Stimulated activated CD8-positive, alpha-beta memory T cell treated with anti-CD3 and anti-CD28 coated beads, Interleukin-7, amount 100 ng/mL, for 24 hours (primary cell): Measurements from ENCODE around the gene RAPGEF2.

Experiments
- DNase-seq: peaks from one replicate; pipeline ENCODE4 v3.0.0-alpha.2; 2020; ENCODE audit warnings: low read depth

The RAPGEF2 gene

DNA sequence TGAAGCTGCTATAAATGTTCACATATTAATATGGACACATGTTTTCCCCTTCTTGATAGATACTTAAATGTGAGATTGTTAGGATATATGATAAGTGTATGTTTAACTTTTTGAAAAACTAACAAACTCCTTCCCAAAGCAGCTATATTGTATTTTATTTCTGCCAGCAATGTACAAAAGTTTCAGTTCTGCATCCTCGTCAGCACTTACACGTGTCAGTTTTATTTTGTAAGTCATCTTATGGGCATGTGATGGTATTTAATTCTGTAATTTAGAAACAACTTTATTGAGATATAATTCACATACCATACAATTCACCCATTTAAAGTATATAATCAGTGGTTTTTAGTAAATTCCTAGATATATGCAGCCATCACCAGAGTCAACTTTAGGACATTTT, 31.6 kb downstream of the RAPGEF2 start:
- DNase-seq, result no peak

DNA sequence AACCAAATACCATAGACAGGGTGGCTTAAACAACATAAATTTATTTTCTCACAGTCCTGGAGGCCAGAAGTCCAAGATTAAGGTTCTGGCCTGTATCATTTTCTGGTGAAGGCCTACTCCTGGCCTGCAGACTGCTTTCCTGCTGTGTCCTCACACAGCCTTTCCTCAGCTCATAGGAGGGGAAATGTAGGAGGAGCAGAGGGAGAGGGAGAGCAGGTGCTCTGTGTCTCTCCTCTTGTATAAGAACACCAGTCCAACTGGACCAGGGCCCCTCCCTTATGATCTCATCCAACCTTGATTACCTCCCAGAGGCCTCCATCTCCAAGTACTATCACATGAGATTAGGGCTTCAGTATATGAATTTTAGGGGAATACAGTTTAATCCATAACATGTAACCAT, 34.3 kb downstream of the RAPGEF2 start:
- DNase-seq, result no peak

DNA sequence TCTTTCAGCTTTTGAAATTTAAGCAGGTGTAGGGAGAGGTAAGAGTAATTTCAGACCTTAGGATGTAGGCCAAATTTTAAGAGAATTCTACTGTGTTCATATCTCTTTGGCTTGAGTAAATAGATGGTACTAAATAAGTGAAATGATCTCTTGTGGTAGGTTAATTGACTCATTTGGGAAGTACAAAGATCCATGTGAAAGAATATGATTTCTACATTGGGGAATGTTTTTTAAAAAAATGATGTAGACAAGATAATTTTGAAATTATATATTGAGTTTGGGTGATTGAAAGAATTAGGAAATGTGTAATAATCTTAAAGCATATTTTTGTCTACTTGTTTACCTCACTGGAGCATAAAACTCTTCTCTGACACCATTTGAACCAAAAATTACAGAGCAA, 35.6 kb downstream of the RAPGEF2 start:
- DNase-seq, result no peak

DNA sequence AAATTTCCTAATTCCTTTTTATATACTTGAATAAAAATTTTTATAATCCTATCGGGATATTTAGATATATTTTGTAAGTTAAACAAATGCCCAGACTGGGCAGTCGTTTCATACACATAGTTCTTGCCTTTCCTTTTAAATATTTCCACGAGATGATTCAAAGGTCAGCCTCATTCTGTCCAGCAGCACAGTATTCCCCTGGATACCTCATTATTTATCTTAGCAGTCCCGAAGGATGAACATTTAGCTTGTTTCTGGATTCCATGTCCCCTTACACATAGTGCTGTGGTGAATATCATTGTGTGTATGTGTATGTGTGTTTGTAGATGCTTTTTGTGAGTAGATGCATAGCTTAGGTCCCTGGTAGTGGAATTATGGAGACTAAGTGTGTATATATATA, 38.3 kb downstream of the RAPGEF2 start:
- no peak for DNase-seq

DNA sequence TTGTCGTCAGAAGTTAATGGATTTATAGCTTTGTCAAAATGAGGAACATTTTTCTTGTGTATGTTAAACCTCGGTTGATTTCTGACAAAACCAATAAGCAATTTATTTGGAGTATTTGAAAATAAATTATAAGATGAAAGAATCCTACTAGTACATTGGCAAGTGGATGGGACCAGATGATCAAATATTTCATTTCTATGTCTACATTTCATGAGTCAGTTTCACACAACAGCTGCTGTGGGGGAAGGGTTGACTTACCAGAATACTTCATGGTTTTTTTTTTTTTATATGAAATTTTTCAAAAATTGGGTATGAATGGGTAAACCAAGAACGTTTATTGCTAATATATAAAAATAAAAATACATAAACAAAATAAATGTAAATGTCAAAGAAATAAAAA, 39.4 kb downstream of the RAPGEF2 start:
- no peak for DNase-seq

DNA sequence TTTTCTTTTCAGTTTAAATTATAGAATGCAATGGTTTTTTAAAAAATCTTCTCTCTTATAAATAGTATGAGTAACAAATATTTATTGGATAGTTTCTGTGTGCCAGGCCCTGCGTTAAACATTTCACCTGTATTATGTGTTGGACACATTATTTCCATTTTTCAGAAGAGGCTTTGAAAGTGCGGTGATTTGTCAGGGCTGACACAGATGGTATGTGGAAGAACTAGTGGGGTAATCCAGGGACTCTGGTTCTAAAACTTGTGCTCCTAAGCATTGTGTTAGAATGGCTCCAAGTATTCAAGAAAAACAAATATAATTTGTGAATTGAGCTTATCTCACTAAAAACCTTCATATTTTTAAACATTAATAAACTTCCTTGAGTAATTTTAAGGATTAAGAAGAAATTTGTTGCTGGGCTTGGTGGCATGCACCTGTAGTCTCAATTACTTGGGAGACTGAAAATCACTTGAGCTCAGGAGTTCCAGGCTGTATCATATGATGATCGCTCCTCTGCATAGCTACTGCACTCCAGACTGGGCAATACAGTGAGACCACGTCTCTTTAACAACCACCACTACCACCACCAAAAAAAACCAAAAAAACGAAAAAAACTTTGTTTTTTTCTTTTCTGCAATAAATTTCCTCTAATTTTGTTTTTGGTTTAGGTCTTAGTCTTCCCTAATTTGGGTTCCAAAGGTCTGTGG, 40.0 kb downstream of the RAPGEF2 start:
- no peak for DNase-seq

DNA sequence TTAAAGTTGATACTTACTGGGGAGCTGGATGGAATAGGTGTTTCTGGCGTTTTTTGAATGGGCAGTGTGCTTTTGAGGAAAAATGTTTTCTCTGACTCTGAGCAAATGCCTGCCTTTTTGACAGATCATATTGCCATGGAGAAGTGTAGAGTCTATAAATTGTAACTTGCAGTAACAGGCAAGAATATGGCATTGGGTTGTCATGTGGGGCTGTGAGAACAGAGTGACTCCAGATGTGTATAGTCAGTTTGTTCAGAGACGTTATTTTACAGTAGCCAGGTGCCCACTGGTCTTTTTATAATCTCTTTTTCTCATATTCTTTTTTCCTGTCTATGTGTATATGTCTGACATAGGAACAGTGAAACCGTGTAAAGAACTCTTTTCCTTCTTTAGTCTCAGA, 40.8 kb downstream of the RAPGEF2 start:
- no peak for DNase-seq

DNA sequence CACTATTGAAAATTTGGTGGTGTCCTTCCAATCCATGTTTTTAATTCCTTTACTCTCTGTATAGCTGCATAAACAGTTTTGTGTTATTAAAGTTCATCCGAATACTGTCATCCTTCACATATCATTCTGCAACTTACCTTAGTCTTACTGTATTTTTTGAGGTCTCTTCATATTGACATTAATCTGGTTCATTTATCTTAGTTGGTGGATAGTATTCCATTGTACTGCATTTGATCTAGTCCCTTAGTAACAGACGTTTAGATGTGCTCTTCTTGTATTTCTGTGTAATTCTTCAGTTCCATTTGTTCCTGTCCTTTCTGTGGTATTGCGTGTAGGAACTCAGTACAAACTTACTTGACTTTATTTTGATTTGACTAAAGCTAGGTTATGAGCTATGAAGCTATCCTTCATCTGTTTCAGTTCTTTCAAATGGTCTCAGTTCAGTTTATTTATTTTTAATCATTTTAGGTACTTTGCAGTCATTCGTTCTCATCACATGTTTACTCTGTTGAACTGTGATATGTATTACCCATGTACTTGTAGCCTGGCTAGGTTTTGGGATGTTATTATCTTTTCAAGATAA, 41.3 kb downstream of the RAPGEF2 start:
- no peak for DNase-seq

DNA sequence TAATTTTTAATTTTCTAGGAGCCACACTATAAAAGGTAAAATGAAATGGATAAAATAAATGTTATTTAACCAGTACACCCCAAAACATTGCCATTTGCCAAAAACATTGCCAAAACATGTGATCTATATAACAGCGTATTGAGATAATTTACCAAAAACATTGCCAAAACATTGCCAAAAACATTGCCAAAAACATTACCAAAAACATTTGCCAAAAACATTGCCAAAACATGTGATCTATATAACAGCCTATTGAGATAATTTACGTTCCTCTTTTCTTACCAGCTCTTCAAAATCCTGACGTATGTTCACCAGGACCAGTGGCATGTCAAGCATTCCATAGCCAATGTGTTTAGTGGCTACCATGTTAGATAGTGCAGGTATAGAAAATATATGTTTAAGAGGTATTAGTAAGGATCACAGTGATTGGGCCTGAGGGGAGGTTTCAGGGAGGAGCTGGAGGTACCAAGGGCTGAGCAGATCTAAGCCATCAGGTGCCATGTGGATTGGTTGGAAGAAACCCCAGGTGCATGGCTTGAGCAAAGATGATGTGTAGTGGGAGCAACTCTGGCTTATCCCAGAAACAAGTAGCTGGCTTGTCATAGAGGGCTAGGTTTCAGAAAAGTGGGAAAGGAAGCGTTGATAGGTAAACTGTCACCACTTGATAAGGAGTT, 42.6 kb downstream of the RAPGEF2 start:
- no peak for DNase-seq

DNA sequence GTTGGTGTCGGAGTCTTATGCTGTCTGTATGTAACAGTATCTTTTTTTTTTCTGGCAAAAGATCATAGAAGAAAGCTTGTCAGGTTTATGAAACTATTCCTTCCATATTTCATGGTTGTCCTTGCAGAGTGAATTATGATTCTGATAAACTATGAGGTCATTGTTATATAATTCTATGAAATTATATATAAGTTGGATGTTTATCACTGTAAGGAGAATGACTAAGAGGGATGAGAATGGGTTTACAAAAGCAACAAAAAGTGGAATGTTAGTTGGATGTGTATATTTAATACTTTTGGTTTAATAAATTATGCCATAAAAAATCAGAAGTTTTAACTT, 43.1 kb downstream of the RAPGEF2 start:
- no peak for DNase-seq

DNA sequence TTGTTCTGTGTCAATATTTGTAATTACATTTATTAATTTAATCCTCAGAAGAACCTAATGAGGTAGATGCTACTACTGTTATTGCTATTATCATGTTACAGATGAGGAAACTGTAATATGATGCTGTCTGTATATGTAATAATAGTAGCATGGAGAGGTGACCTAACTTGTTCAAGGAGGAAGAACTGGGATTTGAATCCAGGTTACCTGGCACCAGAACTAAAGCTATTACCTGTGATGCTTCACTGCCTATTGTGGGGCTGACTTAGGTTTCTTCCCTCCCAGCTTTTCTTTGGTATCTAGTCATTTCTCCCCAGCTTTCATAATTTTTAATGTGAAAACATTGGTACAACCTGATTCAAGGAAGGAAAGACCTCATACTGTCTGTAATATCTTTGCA, 43.6 kb downstream of the RAPGEF2 start:
- no peak for DNase-seq

DNA sequence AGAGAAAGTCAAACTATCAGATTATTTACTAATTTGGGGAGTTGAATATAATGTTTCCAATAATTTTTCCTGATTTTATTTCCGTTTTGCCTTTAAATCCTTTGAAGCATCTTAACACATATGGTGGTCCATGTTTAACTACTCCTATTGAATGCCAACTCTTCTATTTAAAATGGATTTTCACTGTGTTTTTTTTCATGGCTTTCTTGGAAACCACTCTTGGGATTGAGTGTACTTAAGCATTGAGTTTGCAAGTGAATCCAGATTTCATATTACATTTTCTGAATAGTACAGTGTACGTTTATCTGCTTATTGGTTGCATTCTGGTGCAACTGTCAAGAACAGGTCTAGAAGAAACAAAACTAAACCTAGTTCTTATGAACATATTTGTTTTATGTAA, 45.6 kb downstream of the RAPGEF2 start:
- no peak for DNase-seq

DNA sequence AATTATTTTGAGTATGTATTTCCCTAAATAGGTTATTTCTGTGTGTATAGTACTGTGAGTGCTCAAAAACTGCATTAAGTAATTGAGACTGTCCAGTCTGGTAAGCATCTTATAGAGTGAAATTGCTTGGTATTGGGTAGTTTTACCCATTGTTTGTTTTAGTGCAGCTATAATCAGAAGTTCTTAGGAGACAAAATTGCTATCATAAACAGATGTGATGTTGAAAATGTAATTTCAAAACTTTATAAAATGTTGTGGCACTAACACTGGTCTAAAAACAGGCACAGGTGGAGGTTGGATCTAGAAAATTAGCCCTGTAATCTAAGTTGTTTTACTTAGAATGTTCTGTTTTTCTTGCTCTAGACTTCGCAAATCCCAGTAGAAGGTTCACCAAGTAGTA, 46.8 kb downstream of the RAPGEF2 start:
- DNase-seq, result no peak

DNA sequence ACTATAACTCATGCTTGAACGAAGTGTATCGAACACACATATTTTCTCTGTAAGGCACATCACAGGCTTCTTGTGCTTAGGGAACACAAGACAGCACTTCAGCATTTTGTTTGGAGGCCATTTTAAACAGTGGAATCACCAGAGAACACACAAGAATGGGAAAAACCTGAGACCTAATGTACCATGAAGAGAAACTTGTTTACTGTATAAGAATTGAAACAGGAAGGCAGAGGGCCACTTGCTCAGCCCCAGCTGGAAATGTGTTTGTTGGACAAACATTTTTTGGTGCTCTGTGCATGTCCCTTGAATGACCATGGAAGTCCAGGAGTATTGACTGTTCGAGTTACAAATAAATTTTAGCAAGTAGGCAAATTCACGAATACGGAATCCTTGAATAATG, 47.5 kb downstream of the RAPGEF2 start:
- no peak for DNase-seq

DNA sequence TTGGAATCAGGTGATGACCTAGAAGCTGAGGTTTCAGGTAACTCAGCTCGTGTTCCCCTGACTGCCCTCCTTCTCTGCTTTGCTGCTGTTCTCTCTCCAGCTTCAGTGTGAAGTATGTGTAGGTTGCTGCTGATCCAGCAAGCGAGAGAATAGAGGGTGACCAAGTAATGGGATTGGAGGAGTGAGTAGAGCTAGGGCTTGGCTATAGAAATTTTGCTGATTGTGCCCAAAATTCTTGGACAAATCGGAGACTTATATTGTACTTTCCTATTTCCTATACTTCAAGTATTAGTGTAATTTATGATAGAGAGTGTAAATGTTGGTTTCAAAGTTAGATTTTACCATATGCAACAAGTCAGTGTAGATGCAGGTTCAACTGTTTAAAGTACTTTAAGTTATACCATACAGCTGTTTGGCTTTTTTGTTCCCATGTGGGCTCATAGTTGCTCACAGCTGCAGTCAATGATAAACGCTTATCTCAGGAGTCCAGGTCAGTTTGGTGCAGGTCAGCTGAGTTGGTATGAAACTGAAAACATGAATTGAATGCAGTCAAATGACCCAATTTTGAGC, 48.0 kb downstream of the RAPGEF2 start:
- DNase-seq, result no peak

DNA sequence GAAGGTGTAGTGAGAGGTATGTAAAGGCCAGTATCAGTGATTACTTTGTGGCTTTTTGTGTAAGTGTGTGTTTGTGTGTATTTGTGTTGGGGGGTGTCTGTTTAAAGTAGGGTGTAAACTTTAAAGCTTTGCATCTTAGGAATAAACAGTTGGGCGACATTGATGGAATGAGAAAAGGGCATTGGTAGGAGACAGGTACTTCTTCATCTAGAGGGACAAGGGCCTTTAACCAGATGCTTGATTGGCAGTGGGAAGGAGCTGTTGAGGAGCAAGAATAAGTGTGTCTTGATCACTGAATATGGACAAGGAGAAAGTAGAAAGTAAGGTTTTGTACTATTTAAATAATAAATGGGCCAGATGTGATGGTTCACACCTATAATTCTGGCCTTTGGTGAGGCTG, 48.8 kb downstream of the RAPGEF2 start:
- no peak for DNase-seq

DNA sequence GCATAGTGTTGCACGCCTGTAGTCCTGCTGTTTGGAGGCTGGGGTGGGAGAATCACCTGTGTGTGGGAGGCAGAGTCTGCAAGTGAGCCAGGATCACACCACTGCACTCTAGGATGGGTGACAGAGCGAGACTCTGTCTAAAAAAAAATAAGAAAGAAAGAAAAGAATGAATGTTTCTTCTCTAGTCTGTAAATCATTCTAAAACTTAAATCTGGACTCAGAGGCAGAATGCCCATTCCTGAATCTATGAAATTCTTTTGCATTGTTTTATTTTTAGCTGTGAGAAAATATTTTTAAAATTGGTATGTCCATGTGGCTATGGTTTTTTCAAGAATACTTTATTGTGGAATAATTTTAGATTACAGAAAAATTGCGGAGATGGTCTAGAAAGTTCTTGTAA, 49.3 kb downstream of the RAPGEF2 start:
- DNase-seq, result no peak

DNA sequence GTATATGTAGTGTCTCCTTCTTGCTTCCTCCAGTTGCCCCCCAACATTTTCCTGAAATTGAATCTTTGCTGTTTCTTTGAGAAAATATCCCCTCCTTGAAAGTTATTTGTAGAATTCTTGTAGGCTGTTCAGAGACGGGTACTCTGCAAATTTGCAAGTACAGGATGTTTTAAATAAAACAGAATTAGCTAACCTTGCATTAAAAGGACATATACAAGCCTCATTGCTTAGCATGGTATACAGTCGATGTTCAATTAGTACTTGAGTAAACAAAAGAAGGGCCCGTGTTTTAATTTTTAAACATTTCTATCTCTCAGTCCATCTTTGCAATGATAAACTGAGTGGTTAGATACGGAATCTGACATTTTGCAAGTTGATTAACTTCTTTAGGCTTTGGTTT, 50.8 kb downstream of the RAPGEF2 start:
- DNase-seq, result no peak

DNA sequence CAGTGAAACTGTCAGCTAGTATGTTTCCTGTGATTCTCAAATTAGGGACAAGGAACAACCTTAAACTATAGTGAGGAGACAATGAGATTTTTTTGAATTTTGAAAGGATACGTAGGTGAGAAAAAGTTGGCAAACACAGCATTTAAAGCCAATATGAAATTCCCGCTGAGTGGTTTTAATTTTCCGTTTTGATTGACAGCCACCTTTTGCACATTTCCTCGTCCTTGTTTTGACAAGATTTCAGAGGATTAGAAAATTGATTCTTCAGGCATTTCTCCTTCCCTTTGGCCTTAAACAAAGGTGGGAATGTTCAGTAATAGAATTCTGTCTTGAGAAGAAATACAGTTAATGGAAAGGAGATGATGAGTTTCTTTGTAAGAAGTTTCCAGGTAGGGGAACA, 52.2 kb downstream of the RAPGEF2 start:
- no peak for DNase-seq

DNA sequence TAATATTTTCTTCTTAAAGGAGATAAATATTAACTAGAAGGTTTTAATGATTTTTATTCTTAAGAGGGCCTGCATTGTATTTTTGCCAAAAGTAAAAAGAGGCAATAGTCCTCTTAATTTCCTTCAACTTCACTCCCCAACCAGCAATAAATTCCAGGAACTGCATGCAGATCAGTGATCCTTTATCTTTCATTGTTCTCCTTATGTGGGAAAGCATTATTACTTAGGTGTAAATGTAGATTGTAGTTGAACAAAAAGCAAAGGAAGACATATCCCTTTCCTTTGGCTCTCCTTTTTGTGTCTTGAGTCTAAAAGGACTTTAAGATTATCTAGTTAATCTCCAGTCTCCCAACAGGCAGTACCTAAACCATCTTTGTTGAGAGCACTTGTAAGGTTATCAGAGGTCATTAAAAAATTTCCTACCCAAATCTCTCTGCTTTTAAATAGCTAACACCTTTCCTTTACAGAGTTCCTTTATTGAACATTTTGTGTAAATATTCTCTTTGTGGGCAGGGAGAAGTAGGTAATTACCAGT, 55.3 kb downstream of the RAPGEF2 start:
- no peak for DNase-seq

DNA sequence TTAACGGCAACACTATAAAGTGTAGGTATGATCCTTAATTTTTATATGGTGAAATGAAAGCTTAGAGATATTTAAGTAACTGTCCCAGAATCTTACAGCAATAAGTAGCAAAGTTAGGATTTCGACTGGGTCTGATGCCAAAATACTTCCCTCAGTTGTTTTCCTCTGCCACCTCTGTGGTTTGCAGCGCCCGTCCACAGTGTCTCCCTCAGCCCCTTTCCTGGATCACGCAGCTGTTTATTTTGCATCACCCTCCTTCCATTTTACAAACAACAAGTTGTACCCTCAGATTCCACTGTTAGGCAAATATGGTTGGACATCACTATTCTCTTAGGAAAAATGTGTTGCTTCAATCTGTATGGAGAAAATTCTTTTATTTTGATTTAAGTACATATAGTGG, 56.1 kb downstream of the RAPGEF2 start:
- DNase-seq, result no peak

DNA sequence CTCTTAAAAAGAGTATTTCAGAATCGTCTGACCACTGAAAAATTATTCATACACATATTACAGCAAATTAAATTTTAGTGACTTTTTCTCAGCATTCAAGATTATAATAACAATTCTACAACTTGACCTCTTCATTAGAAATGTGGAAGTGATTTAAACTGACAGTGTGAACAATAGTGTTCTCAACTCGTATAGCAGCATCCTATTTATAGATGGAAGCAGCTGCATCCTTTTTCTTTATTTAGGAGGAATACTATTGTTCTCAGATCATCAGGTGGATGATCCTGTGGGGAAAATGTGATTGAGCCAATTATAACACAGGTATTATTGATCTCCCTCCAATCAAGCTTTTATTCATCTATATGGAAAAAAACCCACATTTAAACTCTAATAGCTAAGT, 56.7 kb downstream of the RAPGEF2 start:
- no peak for DNase-seq

DNA sequence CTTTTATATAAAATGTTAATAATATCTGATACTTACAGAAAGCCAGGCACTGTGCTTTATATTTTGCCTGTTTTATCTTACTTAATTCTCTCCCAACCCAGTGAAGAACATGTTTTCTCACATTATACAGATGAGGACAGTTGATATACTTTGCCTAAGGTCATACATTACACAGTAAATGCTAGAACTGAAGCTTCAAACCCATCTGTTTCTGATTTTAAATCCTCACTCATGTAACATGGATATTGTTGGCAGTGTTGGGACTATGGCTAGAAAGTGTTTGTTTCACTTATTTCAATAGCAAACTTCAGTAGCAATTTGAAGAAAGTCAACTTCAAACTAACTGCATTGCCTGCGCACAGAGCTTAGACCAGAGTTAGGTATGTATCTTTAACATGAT, 57.4 kb downstream of the RAPGEF2 start:
- no peak for DNase-seq
